Thyroid gland (tissue), 4 donors: ENCODE data around the gene PRSS36.

Source experiments
- CTCF ChIP-seq, 6 experiments: fragments of 200-600 bp in 3 of 6; fragments of 450-650 bp in 3 of 6; sonication (generic) in 3 of 6; IDR thresholded peaks; one replicate each; pipeline ENCODE4 v1.5.1; 2016 to 2019; ENCODE audit warnings: antibody characterized with exemption in 6 of 6, mild to moderate bottlenecking in 2 of 6, inconsistent platforms in 1 of 6, moderate library complexity in 1 of 6
- POLR2A ChIP-seq, 2 donors: fragments of 450-650 bp; IDR thresholded peaks; one replicate each; pipeline ENCODE4 v1.6.1; 2017; ENCODE audit warnings: antibody characterized with exemption in 2 of 2, mild to moderate bottlenecking in 2 of 2, moderate library complexity in 1 of 2

- TF ChIP-seq POLR2A (IDR thresholded peaks at IDR 0.05) (no peak), CTCF (IDR thresholded peaks at IDR 0.05) (no peak)
Observed at GRCh38 chr16:31090540-31090939, 59.3 kb downstream of the PRSS36 start.
